GM19043 (cell line): ENCODE results near the gene SH3GL2.
"Not testable (repeated sequence)": the region's sequence is repeated elsewhere in the genome, so short reads cannot be mapped to it uniquely, and the experiment has no call there.

Source experiments
- ATAC-seq: cut with Tn5 transposase; IDR thresholded peaks from one replicate; pipeline ENCODE4 v1.9.1; 2021; ENCODE audit warnings: low read depth; ENCODE audit not compliant: unreplicated experiment

Gene SH3GL2

DNA sequence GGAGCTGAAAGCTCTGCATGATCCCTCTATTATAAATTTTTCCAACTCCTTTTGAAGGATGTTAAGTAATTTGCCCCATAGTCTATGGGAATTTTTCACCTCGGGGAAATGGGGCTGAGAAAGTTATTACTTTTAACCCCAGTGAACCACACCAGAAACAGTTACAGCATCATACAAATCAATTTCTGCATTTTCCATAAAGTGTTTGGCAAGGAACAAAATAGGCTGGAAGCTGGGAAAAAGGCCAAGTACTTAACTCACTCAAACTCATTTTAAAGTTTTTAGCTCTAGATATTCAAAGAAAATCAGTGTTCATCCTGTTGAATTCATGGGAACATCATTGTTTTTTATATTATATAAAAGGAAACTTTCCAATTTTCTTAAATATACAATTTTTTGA lies 160.9 kb downstream of the SH3GL2 start:
- ATAC-seq: no peak

DNA sequence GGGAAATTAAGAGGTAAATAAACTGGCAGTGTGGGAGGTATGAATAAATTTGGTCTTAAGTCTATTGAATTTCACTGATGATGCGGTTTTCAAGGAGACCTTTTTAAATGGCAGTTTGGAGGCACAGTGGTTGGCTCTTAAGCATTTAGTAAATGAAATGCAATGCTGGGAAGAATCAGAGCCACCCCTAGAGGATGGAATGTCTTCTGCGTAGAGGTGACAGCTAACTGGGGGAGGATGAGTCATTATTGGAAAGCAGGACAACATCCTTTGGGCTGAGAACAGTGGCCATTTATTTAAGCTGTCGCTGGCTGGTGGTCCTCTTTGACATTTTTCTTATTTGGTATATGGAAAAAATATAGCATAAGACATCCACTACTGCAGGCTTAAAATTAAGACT lies 163.2 kb downstream of the SH3GL2 start:
- no peak for ATAC-seq

DNA sequence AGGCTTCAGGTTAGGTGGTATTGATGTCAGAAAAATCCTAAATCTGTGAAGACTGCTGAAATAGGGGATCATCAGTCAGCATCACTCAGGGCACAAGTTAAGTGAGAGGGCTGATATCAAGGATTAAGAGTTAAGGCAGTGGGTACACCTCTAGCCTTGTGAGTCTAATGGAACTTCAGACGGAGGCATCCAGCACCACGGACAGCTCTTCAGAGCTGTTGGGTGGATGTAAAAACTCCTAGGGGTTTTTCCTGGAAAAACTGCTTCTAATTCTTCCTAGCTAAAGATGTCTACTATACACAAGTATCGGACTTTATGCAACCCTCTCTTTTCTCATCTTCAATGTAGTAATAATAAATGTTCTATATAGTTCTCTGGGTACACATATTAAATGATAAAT lies 165.9 kb downstream of the SH3GL2 start:
- ATAC-seq: no peak

DNA sequence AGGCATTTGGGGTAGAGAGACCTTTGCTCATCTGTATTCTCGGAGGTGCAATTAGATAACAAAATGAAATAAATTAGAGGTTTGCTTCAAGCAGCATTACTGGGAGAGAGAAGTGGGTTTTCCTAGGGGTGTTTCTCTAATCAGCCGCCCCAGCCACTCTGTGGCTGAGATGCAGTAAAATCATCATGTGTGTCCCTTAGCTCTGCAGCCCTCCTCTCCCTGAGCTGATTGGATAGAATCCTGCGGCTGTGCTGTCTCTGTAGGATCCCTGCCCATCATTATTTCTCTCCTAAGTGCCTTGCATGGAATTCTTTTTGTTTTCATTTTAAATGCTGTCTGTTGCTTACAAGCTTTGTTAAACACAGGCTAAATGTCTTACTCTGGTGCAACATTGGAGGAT lies 171.4 kb downstream of the SH3GL2 start:
- no peak for ATAC-seq

DNA sequence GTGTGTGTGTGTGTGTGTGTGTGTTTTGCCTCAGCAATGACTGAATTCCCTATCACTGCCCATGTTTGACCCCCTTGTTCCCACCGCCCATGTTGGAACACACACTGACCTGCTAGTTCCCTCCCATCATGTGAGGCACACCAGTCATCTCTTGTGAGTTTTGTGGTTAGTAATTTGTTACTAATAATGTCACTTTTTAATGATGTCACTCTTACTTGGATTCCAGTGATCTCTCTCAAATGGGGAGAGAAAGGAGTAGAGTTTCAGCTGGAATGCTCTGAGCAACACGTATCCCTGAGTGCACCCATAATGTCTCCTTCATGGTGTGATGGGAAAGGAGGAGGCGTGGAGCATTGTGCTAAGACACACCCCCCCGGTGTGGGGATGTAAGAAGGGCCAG lies 172.6 kb downstream of the SH3GL2 start:
- no peak for ATAC-seq

DNA sequence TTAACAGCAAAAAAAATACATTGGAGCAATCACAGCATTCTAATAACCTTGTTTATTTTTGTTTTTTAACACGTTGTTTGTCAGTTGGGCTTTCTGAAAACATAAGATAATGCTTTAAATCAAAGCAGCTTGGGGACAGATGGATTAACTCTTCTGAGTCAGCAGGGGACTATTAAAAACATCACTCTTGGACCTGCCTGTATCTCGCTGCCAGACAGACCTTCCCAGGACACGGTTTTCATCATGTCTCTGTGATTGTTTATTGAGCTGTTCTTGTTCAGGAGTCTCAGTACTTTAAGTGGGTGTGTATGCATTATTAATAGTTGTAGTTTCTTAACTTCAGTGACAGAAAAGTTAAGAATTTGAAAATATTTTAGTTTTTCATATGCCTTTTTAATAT lies 173.2 kb downstream of the SH3GL2 start:
- ATAC-seq: no peak

DNA sequence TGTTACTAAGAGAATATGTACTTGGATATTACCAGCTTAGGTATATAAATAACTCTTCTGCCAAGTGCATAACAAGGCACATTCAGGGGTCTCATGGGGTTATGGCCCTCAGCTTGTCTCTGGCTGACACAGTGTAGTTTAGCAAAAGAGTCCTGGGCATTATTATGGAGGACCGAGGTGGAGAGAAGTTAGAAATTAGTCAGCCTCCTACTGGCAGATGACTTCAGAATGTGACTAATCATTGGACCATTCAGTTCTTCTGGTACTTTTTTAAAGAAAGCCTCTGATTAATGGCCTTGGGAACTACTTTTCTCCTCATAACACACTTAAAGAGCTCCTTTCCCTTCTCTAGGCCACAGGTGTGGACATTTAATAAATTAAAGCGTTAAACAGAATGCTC lies 178.9 kb downstream of the SH3GL2 start:
- no peak for ATAC-seq

DNA sequence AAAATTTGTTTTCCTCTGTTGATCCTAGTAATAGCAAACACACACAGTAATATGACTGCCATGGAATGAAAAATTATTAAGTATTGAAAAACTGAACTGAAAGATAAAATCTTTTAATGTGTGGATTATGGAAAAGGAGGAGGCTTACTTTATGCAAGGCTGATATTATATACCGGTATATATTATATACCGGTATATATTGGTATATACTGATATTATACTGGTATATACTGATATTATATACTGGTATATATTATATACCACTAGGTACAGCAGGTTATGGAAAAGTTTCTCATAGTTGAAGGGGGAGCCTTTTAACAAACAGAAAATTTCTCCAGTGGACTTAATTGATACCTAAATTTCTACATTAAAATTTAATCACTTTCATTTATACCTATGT lies 181.4 kb downstream of the SH3GL2 start:
- no peak for ATAC-seq

DNA sequence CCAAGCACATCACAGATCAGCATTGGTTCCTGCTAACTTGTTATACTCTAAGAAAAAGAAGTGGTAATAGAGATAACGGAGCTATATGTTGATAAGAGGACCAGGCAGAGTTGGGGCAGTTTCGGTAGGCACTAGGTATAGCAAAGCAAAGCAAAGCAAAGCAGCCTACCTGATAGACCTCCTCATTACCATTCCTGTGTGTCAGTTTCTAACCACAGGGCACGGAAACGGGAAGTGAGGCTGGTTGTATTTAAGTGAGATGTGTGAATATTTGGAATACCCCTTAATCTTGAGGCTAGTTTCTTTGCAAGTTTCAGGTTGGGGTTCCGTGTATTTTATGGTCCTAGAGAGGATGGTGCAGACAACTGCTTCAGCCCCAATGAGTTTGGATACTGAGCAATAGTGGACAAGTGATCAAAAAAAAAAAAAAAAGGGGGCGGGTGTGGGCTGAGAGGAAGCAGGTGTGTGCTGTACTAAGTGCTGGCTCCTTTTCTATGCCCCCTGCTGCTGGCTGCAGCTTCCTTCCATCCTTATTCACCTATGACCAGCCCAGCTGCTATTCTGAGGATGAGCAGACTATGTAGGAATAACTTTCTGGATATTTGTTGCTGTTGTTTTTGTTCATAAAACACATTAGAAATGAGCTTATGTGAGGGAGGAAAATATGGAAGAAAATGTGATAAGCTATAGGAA lies 183.3 kb downstream of the SH3GL2 start:
- no peak for ATAC-seq

DNA sequence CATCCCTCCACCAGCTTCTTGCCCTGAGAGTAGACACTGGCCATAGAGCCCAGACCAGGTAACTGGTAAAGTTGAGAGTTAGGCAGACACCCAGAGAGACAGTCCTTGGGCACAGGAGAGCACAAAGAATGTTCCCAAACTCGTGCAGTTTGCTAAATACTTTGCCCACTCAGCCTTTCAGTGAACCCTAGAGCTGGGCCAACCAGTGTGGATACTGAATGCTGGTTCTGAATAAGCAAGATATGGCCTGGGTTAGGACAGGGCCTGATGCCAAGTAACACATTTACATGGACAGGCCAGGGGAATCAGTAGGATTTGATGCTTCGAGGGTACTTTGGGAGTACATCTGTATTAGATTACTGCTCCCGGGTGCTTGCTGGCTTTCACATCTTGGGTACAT lies 185.4 kb downstream of the SH3GL2 start:
- no peak for ATAC-seq

DNA sequence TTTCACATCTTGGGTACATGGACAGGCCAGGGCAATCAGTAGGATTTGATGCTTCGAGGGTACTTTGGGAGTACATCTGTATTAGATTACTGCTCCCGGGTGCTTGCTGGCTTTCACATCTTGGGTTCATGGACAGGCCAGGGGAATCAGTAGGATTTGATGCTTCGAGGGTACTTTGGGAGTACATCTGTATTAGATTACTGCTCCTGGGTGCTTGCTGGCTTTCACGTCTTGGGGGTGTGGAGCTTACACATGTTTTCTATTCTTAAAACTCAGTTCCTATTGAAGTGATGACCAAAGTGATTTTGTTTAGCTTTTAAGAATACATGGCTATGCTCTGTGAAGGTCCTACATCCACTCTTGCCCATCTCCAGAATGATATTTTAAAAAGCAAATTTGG lies 186.3 kb downstream of the SH3GL2 start:
- not testable (repeated sequence) for ATAC-seq

DNA sequence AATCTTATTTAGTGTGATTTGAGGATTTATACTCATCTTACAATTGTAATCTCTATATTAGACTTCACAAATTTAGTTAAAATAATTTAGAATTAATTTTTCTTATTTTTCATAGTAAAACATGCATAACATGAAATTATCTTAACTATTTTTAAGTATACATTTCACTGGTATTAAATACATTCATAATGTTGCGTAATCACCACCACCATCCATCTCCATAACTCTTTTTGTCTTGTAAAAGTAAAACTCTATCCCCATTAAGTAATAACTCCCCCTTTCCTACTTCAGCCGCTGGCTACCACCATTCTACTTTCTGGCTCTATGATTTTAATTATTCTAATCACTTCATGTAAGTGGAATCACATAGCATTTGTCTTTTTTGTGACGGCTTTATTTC lies 193.4 kb downstream of the SH3GL2 start:
- ATAC-seq: no peak

DNA sequence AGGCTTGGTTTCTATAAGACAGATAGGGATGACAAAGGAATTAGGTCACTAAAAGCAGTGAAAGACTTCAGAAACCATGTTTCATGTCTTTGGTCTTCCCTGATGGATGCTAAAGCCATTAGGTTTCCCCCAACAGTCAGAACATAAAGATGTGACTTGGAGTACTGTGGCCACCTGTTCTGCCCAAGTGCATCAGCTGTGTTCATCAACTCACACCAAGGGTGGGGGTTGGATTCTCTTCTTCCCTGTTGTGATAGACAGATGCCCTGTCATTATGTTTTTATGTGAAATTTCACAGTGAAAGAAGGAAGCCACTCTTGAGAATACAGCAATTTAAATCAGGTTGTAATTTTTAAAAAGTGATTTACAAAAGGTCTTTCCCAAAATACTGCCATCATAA lies 196.8 kb downstream of the SH3GL2 start:
- no peak for ATAC-seq

DNA sequence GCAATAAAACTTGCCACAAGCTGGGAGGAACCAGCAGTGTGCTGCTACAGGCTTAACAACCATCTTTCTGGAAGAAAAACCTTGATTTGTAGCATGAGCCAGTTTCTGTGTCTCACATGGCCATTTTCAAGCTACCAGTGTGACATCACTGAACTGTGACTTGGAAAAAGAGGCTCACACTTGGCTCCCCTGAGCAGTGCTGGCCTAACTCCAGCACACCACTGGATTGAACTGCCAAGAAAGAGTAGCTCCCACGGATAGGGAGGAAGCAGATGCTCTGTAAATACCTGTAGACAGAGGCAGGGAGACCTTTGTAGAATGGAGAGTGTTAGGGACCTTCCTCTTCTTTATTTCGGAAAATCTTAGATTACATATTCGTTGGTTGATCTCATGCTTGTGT lies 197.9 kb downstream of the SH3GL2 start:
- ATAC-seq: no peak

DNA sequence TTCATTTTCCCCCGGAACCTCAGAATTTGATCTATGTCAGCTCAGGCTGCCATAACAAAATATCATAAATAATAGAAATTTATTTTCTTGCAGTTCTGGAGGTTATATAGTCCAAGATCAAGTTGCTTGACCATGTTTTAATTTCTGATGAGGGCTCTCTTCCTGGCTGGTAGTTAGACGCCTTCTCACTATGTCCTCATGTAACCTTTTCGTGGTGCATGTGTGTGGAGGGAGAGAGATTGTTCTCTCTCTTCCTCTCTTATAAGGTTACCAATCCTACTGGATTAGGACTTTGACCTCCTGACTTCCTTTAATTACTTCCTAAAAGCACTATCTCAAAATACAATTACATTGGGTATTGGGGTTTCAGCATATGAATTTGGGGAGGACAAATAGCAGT lies 198.6 kb downstream of the SH3GL2 start:
- ATAC-seq: no peak

DNA sequence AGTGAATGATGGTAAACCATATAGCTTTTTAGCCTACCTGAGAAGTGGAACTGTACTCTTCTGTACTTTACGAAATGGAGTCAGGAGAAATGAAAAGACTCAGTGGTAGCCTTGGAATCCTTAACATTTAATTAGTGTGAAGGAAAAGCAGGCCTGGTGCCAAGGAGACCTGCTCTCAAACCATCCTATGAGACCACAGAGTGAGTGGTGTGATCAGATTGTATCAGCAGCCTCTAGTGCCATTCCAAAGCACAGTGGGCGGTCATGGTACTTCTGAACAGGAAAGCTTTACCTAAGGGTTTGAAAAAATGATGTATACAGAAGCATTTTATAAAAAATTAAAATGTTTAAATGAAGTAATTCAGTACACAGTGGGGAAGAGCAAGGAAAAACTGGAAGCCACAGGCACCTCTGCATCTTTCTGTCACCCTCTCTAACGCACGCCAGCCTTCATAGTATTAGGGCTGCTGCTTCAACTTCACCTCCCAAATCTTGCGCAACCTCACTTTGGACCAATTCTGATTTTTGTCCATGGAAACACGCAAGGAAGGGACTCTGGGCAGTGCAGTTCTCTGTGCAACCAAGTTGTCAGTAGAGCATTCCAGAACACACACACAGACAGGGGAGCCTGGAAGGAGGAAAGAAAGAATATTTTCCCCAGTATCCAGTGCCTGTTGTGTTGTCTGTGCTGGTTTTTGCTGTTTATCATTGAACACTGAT lies 203.7 kb downstream of the SH3GL2 start:
- ATAC-seq: no peak

DNA sequence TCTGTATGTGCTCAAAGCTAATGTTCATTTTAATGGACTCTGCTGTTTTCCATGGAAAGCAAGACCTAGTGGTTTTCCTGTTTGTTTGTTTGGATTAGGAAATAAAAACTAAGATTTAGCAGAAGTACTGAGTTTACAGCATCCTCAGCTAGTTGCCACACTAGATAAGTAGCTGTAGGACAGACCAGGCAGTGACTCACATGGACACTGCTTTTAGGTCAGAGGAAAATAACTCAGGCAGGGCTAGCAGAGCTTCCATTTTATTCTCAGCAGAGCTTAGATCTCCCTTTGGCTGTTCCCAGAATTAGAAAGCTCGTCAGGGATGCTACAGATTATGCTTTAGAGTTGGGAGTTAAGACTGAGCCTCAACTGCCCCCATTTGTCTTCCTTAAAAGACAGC lies 204.4 kb downstream of the SH3GL2 start:
- ATAC-seq: no peak

DNA sequence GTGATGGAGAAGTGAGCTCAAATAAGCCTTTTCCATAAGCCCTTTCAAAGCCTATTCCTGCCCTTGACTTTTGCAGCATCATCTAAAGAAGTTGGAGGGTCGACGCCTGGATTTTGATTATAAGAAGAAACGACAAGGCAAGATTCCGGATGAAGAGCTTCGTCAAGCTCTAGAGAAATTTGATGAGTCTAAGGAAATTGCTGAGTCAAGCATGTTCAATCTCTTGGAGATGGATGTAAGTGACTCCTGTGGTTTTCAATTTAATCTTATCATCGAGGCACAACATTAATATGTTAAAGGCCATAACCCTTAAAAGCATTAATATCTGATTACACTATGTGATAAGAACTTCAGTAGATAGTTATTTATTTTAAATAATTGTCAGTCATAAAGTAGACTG lies 210.4 kb downstream of the SH3GL2 start:
- ATAC-seq: no peak

DNA sequence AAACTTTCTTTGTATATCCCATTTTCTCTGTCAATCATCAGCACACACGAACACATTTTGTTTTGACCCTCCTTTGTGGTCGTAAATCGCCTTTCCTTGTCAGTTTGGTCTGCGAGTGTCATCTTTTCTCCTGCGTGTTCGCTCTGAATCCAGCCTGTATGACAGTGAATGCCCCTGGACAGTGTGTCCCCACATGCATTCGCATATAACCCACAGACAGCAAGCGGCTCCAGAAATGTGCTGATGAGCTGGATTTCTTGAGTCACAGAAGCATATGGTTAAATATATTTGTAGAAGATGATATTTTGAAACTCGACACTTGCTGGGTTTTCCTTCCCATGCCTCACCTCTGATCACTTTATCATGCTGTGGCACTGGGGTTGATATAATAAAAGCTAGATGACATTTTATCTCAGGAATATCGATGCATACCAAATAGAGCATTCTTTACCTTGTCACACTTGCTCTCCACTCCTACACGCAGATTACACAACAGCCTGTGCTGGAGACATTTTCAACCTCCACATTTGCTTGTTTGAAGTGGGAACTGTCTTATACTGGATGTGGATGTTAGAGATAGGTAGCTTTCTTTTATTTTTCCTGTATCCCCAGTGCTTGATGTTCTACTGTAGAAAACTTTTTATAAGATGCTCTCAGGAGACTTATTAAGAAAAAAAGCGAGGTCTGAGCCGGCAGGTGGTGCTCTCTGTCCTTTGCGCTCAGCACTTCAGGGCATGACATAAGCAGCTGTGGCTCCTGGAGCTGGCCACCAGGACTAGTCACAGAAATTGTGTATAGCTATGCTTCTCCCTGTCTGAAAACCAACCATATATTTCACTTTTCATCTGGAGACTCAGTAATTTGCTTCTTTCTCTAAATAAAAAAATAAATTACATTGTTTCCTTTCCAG lies 215.1 kb downstream of the SH3GL2 start:
- ATAC-seq: no peak

DNA sequence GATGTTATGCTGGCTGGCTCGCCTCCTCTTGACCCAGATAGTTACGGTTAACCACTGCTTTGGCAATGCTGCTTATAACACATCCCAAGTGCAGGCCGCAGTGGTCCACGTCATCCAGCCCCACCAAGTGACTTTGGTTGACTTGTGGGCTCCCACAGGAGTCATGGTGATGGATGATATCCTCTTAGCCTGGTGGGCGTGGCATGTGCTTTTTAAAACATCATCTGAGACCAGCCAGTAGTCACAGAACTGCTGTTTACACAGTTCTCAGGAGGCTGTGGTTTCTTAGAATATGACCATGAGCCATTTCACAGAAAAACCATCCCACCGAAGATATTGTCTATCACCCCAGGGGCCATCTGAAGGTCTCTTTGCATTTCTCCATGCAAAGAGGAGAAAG lies 216.9 kb downstream of the SH3GL2 start:
- no peak for ATAC-seq

DNA sequence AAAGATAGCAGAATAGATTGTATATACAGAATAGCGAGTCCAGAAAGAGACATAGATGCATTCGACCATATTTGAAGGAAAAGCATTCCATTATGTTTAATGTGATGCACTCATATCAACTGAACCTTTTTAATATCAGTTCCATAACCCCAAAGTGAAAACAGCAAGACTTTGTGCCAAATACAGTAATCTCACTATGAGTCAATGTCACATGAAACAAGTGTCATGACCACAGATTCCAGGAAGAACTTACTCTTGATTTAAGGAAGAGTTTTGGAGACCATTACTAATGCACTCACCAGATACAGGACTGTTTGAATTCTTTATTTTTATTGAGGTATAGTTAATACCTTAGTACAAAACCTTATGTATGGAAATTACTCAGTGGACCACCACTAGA lies 220.5 kb downstream of the SH3GL2 start:
- ATAC-seq: no peak
